ENCODE measurements around the gene PTGIS. TPM values are rescaled to one million over a fixed set of nuclear protein-coding genes. Genes with fewer than 3 reads are reported as not detected.
"Not testable (repeated sequence)": the region's sequence is repeated elsewhere in the genome, so short reads cannot be mapped to it uniquely, and the experiment has no call there.

PTGIS gene
- total RNA-seq, 1 experiment from 2014 or later, result 0.57 TPM

- no peak for DNase-seq (ENCODE audit: low read depth)
Measured at GRCh38 chr20:49579874-49580812, 12.2 kb upstream of the PTGIS start.

DNA sequence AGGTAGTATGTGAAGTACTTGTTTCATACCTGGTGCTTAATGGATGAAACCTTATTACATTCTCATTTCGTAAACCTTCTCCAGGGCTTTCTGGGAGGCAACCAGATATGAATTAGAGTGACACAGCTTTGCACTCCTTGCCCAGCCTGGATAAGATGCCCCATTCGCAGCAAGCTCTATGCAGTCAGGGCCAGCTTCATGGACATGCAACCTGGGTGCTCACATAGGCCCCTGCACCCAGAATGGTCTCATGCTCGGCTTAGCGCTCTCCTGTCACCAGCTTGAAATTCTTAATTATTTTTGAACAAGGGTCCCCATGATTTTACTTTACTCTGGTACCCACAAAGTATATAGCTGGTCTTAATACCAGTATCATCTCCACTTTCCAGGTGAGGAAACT lies 11.3 kb upstream of the PTGIS start:
- no peak for DNase-seq (ENCODE audit: low read depth)

- no peak for DNase-seq (ENCODE audit: low read depth)
Measured at GRCh38 chr20:49578436-49578835, 10.5 kb upstream of the PTGIS start.

- no peak for DNase-seq (ENCODE audit: low read depth)
Measured at GRCh38 chr20:49575551-49576060, 7.7 kb upstream of the PTGIS start.

DNA sequence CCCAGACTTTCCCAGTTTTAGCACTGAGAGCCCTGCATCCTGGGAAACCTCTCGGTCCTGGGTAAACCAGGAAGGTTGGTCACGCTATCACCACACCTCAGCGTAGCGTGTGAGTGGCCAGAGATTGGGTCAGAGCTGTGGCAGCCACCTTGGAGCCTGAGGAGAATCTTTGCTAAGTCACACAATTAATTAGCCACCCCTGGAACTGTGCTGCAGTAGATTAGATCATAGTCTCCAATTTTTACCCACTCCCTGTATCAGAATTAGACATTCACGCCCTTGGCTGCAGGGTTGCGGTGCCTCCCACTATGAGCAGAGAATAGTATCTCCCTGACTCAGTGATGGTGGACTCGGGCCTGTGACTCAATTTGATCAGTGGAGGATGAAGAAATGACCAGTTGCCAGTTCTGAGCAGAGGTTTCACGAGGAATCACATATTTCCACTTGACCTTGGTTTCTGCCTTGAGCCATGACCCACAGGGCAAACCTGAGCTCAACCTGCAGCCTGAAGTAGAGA lies 6.0 kb upstream of the PTGIS start:
- no peak for DNase-seq (ENCODE audit: low read depth)

- DNase-seq (ENCODE audit: low read depth), result no peak
Measured at GRCh38 chr20:49572857-49573256, 4.9 kb upstream of the PTGIS start.

DNA sequence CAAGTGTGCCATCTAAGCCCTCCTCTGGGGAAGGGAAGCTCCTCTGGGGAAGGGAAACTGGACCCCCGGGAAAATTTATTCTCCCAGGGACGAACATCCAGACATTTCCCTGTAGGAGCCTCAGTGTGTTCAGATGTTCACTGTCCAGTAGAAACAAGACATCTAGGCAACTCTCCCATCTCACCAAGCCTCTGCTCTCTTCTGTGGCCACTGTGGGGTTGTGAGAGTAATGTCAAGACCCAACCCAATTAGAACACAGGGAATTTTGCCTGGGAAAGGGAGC lies 3.6 kb upstream of the PTGIS start:
- no peak for DNase-seq (ENCODE audit: low read depth)

- no peak for DNase-seq (ENCODE audit: low read depth)
Measured at GRCh38 chr20:49570828-49571552, 3.1 kb upstream of the PTGIS start.

DNA sequence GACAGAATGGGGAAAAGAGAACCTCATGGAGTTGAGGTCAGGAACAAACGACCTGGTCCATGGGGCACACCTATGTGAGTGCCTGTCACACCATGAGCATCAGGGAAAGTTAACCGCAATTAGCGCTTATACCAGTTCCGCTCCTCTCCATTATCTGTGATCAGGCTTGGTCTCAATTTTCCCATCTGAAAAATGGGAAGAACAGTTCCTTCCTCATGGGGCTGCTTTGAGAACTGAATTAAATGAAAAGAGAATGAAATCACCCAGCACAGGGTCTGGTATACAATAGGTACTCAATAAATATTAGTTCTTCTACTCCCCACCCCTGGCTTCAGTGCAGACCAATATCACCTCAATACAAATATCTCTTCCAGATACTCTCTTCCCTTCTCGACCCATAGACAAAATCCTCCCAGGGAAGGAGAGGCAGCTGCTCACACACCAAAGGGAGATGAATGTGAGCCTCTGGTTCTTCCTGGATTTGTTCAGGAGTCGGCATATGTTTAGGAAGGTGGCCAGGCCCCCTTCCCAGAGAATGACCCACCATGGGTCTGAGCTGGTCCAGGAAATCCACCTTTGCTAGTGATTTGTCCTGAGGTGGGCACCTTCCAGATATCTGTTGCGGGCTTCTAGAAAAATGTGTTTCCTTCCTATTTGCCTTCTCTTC lies 2.4 kb upstream of the PTGIS start:
- no peak for DNase-seq (ENCODE audit: low read depth)

- no peak for DNase-seq (ENCODE audit: low read depth)
Measured at GRCh38 chr20:49569411-49570115, 1.6 kb upstream of the PTGIS start.

- DNase-seq (ENCODE audit: low read depth), result no peak
Measured at GRCh38 chr20:49568278-49569151, 578 bp upstream of the PTGIS start.

- no peak for DNase-seq (ENCODE audit: low read depth)
Measured at GRCh38 chr20:49566401-49567364, 1.3 kb downstream of the PTGIS start.

DNA sequence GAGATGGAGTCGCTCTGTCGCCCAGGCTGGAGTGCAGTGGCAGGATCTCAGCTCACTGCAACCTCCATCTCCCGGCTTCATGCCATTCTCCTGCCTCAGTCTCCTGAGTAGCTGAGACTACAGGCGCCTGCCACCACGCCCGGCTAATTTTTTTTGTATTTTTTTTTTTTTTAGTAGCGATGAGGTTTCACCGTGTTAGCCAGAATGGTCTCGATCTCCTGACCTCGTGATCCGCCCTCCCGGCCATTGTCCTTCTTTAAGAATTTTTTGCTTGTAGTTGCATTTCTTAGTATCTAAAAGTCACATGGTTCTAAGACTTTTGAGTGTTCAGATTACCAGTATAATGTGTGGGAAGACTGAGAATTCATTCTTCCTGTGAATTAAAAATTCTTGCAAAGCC lies 2.9 kb downstream of the PTGIS start:
- not testable (repeated sequence) for DNase-seq (ENCODE audit: low read depth)

- no peak for DNase-seq (ENCODE audit: low read depth)
Measured at GRCh38 chr20:49563015-49563980, 4.6 kb downstream of the PTGIS start.

DNA sequence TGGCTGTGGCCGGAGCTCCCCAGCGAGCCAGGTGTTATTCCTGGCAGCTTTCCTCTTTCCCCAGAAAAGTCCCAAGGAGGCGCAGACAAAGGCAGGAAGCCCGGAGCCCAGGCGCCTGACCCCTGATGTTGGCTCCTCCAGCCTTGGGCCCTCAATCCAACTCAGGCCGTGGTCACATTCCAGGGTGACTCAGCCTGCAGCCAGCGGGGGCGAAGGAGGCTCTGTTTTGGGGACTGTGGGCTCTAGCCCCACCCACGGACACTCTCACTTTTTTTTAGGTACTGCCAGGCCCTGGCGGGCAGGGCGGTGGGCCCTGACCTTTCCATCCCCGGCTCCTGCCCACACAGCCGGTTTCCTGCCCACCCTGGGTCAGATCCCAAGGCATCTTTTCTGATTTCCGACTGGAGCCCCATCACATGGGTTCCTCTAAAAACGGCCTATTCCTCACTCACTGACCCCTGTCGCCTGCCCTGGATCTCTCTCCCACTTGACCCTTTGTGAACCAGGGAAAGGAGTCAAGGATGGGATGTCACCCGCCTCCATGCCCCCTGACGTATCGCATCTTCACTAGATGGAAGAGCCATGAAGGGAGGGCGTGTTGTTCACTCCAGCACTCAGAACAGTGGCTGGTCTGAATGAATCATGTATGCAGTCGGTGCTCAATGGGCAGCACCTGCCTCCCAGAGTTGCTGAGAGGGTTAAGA lies 5.5 kb downstream of the PTGIS start:
- DNase-seq (ENCODE audit: low read depth), result peak; percentile 88

- no peak for DNase-seq (ENCODE audit: low read depth)
Measured at GRCh38 chr20:49561806-49562205, 6.1 kb downstream of the PTGIS start.

- DNase-seq (ENCODE audit: low read depth), result no peak
Measured at GRCh38 chr20:49561256-49561655, 6.7 kb downstream of the PTGIS start.

DNA sequence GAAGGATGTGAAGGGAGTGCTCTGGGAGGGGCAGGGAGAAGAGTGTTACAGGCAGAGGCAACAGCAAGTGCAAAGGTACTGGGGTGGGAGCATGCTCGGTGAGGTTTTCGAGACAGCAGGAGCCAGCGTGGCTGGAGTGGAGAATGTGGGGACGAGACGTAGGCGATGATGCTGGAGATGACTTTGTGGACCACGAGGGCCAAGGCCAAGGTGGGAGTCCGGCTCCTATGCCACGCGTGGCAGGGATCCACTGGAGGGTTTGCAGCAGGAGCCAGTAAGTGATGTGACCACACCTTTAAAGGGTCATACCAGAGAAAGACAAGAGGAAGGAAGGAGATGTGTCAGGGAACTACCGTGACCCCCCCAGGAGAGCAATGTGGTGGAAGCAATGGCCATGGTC lies 7.3 kb downstream of the PTGIS start:
- no peak for DNase-seq (ENCODE audit: low read depth)
